Measurements from ENCODE around the gene NUCB1.

NUCB1 gene

GRCh38 chr19:48966541-48967345 is 66.6 kb downstream of the NUCB1 start:
- no peaks in the 10 kb centered on the region for H3K9me2 ChIP-seq (replicated peaks; ENCODE audit: low read depth, low read length)
- H3K79me2 ChIP-seq (ENCODE audit: insufficient read depth, low read length), result peaks cover 31% of the 10 kb centered on the region
- H3K4me1 ChIP-seq (ENCODE audit: insufficient read depth, low read length, poor library complexity, severe bottlenecking), result peaks cover 32% of the 10 kb centered on the region
- peak overlapping the region; percentile 78 for H3K4me3 ChIP-seq (ENCODE audit: low read length, poor library complexity, severe bottlenecking)
- peaks cover 6% of the 10 kb centered on the region; the same call in 1 of the 2 replicates for H3K36me3 ChIP-seq (ENCODE audit: insufficient read depth, low read length)
- H3K27me3 ChIP-seq (ENCODE audit: insufficient read depth, low read length, poor library complexity, severe bottlenecking), result no peaks in the 10 kb centered on the region
- H3F3A ChIP-seq (ENCODE audit: low read depth), result no peaks in the 10 kb centered on the region
- H3K9me3 ChIP-seq (ENCODE audit: insufficient read depth, low read depth, low read length), result no peaks in the 10 kb centered on the region
- peak overlapping the region; percentile 88 for H3K9ac ChIP-seq (ENCODE audit: low read depth, low read length, poor library complexity, severe bottlenecking)
- no peak for TF ChIP-seq EZH2phosphoT487 (IDR thresholded peaks at IDR 0.05; ENCODE audit: borderline replicate concordance)
- TF ChIP-seq CTCF (conservative IDR thresholded peaks at IDR 0.05; ENCODE audit: low read length), result no peak
- H4K20me1 ChIP-seq (ENCODE audit: insufficient read depth, low read length, poor library complexity, severe bottlenecking), result peaks cover 13% of the 10 kb centered on the region
- H2AFZ ChIP-seq (ENCODE audit: low read length), result no peak overlapping the region
- H3K4me2 ChIP-seq (ENCODE audit: low read depth, low read length, poor library complexity, severe bottlenecking), result peak overlapping the region; percentile 91

GRCh38 chr19:48967346-48968178 is 67.5 kb downstream of the NUCB1 start:
- TF ChIP-seq CTCF (conservative IDR thresholded peaks at IDR 0.05; ENCODE audit: low read length), result no peak
- no peak for TF ChIP-seq EZH2phosphoT487 (IDR thresholded peaks at IDR 0.05; ENCODE audit: borderline replicate concordance)
- H3K9me3 ChIP-seq (ENCODE audit: insufficient read depth, low read depth, low read length), result no peaks in the 10 kb centered on the region

GRCh38 chr19:48968179-48968661 is 68.1 kb downstream of the NUCB1 start:
- H3K9ac ChIP-seq (ENCODE audit: low read depth, low read length, poor library complexity, severe bottlenecking), result no peak overlapping the region
- H3K4me2 ChIP-seq (ENCODE audit: low read depth, low read length, poor library complexity, severe bottlenecking), result no peak overlapping the region
- H3K36me3 ChIP-seq (ENCODE audit: insufficient read depth, low read length), result peaks cover 6% of the 10 kb centered on the region; the same call in 1 of the 2 replicates
- H3K79me2 ChIP-seq (ENCODE audit: insufficient read depth, low read length), result peaks cover 31% of the 10 kb centered on the region
- H3K9me3 ChIP-seq (ENCODE audit: insufficient read depth, low read depth, low read length), result no peaks in the 10 kb centered on the region
- H2AFZ ChIP-seq (ENCODE audit: low read length), result no peak overlapping the region
- peaks cover 13% of the 10 kb centered on the region for H4K20me1 ChIP-seq (ENCODE audit: insufficient read depth, low read length, poor library complexity, severe bottlenecking)
- H3F3A ChIP-seq (ENCODE audit: low read depth), result no peaks in the 10 kb centered on the region
- no peak overlapping the region for H3K4me3 ChIP-seq (ENCODE audit: low read length, poor library complexity, severe bottlenecking)
- H3K27me3 ChIP-seq (ENCODE audit: insufficient read depth, low read length, poor library complexity, severe bottlenecking), result no peaks in the 10 kb centered on the region
- H3K9me2 ChIP-seq (replicated peaks; ENCODE audit: low read depth, low read length), result no peaks in the 10 kb centered on the region
- peaks cover 23% of the 10 kb centered on the region for H3K4me1 ChIP-seq (ENCODE audit: insufficient read depth, low read length, poor library complexity, severe bottlenecking)
- TF ChIP-seq CTCF (conservative IDR thresholded peaks at IDR 0.05; ENCODE audit: low read length), result no peak
- TF ChIP-seq EZH2phosphoT487 (IDR thresholded peaks at IDR 0.05; ENCODE audit: borderline replicate concordance), result no peak

More at GRCh38 chr19:48967346-48968178, 67.5 kb downstream of the NUCB1 start:
- H4K20me1 ChIP-seq (ENCODE audit: insufficient read depth, low read length, poor library complexity, severe bottlenecking), result peaks cover 13% of the 10 kb centered on the region
- no peak overlapping the region for H3K9ac ChIP-seq (ENCODE audit: low read depth, low read length, poor library complexity, severe bottlenecking)
- no peaks in the 10 kb centered on the region for H3F3A ChIP-seq (ENCODE audit: low read depth)
- H3K27me3 ChIP-seq (ENCODE audit: insufficient read depth, low read length, poor library complexity, severe bottlenecking), result no peaks in the 10 kb centered on the region
- peaks cover 6% of the 10 kb centered on the region; the same call in 1 of the 2 replicates for H3K36me3 ChIP-seq (ENCODE audit: insufficient read depth, low read length)
- H3K4me3 ChIP-seq (ENCODE audit: low read length, poor library complexity, severe bottlenecking), result no peak overlapping the region
- peaks cover 27% of the 10 kb centered on the region for H3K4me1 ChIP-seq (ENCODE audit: insufficient read depth, low read length, poor library complexity, severe bottlenecking)
- H3K9me2 ChIP-seq (replicated peaks; ENCODE audit: low read depth, low read length), result no peaks in the 10 kb centered on the region
- H3K79me2 ChIP-seq (ENCODE audit: insufficient read depth, low read length), result peaks cover 31% of the 10 kb centered on the region
- H3K4me2 ChIP-seq (ENCODE audit: low read depth, low read length, poor library complexity, severe bottlenecking), result peak overlapping the region; percentile 91
- H2AFZ ChIP-seq (ENCODE audit: low read length), result no peak overlapping the region
